ENCODE results near the gene GNA14.
"Not testable (repeated sequence)": the region's sequence is repeated elsewhere in the genome, so short reads cannot be mapped to it uniquely, and the experiment has no call there.

The GNA14 gene

DNA sequence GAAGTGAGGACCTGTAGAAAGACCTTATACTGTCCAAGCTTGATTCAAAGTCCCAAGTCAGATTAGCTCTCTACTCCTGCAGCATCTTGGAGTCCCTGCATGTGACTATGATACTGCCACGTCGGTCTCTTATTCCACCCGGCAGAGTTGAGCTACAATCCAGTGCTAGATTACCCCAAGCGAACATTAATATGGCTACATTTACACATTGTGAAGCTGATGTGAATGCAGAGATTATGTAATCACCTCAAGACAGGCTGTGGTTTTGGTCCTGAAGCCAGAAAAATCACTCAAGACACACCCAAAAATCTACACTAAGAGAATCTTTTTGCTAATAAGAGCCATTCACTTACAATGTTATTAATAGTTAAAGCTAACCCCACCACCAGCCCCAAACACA, 116.7 kb downstream of the GNA14 start:
- DNase-seq: no peak

DNA sequence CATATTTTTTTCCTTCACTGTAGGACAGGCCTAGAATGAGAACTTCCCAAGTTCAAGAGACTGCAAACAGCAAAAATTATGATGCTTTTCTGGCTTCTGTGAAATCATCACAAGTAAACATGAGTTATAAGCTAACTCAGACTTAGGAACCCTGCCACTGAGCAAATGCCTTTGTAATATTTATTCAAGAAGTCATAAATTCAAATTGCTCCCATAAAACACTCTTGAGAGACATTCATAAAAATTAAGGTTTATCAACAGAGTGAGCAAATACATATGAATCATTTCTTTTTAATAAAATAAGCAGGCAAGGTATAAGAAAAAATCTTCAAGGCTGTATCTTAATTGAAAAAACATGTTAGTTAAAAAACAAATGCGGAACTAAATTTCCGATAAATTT, 124.2 kb downstream of the GNA14 start:
- no peak for DNase-seq

DNA sequence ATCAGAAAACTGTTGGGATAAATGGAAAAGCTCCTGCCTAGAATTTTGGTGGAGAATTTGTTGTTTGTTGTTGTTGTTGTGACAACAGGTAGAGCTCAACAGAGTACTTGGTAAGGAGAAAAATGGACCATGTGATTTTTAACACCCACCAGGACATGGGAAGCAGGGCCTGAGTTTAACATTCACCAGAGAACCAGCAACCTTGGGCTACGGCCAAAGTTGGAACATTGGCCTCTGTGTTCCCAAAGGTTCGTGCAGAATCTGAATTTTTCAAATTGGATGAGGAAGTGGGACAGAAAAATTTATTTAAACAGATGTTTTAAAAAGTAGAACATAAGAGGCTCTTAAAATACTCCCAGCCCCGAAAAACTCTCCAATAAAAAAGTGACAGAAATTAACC, 127.0 kb downstream of the GNA14 start:
- no peak for DNase-seq

DNA sequence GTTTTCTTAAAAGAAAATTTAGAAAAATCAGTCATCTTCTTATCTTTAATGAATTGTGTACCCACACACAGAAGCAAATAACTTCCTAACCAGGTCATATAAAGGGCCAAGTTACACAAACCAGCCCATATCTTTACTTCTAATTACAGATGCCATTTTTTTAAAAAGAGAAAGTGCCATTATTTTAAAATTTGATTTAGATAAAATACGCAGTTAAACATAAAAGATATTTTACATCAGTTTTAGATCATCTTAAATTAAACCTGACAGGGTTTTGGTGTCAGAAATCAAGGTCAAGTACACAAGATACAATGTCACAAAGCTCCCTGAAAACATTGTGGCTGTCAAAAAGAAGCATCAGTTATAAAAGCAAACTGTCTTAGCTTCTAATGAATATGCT, 129.4 kb downstream of the GNA14 start:
- DNase-seq: no peak

DNA sequence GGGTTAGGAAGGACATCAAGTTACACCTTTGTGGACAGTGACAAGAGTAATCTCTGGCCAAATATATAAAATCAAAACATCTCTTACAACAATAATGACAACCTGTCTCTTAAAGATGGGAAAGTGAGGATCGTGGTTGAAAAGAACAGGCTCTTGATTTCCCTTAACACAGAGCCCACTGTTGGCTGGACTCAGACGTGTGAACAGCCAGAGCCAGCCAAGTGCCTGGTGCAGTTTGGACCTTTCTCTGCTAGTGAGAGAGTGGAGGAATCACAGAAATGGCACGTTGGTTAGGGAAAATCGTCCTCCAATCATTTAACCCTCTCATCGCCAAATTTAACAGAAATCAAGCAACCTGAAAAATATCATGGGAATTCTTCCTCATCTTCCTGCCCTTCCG, 131.3 kb downstream of the GNA14 start:
- no peak for DNase-seq

DNA sequence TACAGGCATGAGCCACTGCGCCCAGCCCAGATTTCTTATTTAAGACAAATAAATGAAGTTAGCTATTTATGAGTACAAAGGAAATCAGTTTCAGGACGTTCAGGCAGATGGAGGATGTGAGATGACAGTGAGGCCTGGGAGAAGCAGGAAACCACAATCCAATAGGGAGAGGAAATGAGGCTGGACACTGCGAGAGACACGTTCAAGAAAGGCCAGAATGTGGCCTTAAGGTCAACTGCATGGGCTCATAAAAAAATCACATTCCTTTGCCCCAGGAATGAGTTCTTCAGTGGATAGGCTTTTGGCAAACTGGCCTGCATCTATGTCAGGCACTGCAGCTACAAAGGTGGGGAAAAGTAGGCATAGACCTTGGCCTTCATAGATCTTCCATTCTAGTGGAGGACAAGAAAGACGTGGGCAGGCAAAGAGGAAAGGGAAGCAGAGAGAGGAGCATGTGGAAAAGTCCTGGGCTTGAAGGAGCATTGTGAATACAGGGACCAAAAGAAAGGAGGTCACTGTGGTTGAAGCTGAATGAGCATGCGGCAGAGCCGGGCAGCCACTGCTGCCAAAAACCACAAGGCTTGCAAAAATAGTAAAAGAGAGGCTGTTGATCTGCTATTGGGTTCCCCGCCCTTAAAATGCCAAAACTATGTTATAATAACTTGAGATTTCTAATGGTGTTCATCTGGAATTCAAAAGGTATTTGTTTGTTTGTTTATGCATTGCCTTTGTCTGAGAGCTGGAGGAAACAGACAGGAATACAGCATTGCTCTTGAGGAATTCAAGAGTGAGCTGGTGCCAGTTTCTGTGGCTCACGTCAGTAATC, 133.0 kb downstream of the GNA14 start:
- DNase-seq: no peak

DNA sequence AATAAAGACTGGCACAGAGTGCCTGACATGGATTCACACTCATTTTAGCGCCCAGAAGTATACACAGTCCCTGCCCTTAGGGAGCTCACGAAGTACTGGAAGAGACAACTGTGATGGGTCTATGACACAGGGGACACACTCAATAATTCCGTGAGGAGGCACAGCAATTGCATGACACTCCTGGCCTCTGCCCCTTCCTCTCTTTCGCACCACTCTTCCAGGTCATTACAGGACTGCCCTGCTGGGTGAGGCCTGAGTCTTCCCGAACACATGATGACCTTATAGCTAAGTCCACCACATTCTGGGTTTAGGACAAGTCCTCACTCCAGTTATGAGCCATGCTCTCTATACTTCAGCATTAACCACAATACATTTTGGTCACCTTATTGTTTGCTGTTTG, 134.7 kb downstream of the GNA14 start:
- no peak for DNase-seq

DNA sequence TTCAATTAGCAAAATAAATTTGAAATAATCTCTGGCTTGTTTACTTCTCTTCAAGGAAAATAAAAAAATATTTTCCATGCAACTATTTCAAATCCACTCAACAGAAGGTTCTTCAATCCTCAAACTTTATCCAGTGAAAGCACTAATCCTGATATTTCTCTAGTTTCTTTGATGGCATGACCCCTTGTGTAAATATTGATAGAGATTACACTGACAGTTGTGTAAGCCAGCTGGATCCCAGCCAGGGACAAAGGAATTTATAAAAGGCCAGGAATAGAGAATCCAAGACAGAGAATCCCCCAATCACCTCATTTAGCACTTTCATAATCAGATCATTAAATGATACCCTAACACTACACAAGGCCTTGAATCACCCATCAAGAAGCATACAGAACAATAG, 135.2 kb downstream of the GNA14 start:
- no peak for DNase-seq

DNA sequence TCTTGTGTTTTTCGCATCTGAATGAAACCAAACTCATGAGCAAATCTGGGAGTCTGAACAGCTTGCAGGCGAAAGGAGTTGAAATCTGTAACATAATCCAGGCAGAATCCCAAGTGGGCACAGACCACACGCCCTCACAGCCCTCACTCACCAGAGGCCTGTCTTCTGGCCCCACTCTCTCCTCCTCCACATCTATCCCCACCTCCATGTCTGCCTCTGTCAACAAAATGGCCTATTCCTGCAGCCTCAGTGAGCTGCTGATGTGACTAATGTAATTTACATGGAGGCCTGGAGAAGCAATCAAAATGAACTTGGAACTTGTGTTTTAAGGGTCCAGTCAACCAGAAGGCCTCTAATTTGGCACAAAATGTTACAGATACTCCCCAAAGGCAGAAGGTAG, 136.6 kb downstream of the GNA14 start:
- DNase-seq: no peak

DNA sequence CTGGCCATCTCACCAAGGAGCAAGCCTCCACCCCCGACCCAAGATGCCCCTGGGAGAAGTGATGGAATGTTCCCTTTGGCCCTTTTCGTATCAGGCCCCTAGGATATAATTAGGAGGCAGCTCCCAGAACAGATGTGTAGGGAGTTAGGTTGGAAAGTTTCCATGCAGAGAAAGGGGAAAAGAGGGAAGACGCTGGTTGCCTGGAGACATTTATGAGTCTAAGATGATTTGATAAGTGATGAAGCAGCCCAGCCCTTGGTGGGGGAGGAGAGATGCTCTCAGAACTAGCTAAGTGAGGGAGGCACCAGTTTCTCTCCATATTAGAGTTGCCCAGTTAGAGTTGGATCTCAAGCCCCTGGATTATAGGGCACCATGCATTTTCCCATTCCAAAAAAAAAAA, 137.5 kb downstream of the GNA14 start:
- no peak for DNase-seq

DNA sequence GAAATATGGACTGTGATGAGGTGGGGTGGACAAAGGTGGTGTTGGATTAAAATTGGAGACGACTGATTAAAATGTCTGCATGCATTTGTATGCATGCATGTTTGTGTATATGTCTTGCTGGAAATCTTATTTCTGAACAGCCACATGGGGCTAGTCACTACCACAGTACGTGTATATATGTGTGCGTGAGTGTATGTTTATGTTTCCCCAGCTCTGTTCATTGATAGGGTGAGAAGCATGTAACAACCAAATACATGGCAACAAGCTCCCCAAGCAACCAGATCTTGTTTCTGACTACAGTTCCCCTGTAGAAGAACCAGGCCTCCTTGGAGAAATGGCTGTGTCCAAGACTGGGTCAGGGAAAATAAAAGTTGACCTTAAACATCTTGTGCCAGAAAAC, 139.7 kb downstream of the GNA14 start:
- no peak for DNase-seq

DNA sequence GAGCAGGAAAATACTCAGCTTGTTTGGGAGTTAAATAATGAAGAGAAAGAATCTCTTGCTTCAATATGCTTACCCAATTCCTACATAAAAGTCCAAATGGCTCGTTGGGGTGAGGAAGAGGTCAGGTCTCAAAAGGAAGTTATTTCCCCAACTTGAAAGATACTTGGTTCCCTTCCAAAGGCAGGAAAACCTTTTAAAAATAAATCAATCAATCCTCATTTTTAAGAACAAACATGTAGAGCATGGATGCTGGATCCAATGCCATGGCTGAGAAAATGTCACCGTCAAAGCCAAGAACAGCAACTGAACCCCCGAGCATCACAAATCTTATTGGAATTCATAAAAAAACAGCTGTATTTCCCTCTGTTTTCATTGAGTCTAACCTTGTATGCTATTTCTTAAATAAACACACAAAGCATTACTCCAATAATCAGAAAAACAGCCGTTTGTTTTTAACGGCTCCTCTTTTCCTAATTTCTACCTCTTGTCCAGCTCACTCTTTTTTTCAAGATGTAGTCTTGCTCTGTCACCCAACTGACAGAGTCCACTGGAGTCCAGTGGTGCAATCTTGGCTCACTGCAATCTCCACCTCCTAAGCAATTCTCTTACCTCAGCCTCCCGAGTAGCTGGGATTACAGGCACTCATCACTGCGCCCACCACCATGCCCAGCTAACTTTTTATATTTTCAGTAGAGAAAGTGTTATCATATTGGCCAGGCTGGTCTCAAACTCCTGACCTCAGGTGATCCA, 140.7 kb downstream of the GNA14 start:
- DNase-seq: no peak

DNA sequence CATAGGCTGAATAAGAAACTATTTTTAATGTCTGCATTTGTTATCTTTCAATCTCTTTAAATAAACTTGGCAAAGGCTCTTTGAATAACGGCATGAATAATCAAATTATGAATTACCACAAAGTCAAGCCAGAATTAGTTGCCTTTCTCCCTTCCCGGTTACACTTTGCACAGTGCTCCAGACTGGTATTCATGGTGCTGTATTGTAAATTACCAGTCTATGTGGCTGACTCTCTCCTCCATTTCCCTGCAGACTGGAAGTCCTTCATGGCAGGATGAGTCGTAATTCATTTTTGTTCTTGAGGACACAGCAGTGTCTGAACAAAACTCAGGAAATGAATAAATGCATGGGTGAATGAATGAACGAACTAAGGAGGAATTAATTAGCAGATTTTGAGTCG, 142.9 kb downstream of the GNA14 start:
- DNase-seq: no peak

DNA sequence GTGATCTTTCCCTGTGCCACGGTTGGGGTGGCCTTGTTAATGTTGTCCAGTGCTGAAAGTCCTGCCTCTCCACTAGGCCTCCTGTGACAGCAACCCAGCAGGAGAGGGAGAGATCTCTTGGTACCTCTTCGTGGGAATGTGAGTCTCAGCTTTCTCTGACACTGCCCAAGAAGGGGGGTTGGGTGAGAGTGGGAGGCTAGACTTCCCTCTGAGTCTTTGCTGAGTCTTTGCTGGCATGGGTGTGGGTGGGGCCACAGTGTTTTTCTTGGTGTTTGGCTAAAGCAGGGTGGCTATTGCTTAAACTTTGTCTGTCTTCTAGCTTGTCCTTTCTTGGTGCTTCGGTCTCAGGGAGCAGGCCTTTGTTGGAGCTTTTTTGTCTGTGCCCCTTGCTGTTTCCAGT, 145.6 kb downstream of the GNA14 start:
- DNase-seq: no peak

DNA sequence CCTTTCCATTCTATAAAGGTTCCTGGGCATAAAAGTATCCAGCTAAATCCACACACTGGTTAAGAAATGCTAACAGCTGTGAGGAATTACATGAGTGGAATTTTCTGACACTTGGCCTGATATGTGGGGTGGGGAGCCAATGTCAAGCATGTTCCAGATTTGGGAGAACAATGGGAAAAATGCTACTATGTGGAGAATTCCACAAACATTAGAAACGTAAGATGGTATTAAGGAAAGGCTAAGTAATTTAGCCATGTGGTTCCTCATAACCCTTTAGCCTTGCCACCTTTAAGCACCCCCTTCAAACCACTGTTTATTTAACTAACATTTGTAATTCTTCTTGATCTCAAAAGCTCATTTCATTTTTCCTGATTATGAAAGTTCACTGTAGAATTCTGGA, 149.2 kb downstream of the GNA14 start:
- no peak for DNase-seq

DNA sequence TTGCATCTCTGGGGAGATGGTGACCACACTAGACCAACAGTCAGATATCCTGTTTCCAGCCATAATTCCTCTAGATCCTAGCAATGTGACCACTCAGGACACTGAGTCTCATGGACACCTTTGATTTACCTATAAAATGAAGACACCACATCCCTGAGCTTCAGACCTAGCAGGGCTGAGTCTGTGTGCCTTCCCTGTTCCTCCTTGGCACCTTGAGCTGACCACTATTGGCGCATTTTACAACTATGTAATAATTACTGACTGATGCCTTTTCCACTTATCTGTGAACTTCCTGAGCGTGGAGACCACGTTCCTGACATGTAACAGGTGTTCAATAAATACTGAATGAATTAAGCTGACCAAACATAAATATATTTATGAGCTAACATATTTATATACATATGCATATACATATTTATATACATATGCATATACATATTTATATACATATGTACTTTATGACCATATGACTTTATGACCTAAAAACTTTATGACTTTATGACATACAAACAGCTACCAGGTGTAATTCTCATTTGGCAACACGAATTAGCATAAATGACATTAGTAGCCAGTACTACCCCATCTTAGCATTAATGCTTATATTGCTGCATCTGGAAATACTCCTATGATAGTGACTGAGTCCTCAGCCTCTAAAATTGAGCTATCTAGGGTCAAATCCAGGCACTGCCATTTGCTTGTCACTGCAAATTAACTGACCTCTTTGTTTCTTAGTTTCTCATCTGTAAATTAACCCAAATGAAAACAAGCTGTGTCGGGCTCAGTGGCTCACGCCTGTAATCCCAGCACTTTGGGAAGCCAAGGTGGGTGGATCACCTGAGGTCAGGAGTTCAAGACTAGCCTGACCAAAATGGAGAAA, 150.6 kb downstream of the GNA14 start:
- DNase-seq: no peak

DNA sequence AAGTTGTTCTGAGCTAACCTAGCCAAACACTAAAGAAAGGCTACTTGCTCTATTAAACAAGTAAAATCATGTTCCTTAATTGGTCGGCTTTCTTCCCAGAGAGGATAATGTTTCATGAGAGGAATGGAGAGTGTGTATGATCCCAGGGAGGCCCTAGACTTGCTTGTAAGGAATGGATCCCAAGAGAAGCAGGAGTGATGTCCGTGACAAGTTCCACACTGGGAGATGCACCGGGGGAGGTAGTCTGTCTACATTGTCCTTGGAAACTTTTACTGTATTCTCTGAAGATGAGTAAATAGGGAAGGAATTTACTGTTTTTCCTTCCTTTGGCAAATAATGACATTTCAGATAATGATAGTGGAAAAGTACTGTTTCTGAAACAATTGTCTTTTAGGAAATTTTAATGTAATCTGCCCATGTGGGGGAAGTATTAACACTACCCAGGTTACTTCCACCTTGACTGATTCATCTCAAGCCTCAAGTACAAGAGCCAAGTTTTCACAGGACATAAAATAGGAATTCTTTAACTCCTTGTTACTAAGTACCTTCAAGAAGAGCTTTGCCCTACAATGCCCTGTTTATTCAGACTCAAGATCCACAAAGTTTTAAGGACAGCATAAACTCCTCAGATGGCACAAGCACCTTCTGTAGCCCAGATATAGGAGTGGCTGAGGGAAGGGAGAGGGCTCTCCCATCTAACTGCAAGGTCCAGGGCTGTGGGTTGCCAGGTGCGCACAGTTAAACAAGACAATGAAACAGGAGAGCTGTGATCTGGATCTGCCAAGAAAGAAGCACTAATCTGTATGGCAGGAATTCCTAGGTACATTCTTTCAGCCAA, 152.1 kb downstream of the GNA14 start:
- no peak for DNase-seq

DNA sequence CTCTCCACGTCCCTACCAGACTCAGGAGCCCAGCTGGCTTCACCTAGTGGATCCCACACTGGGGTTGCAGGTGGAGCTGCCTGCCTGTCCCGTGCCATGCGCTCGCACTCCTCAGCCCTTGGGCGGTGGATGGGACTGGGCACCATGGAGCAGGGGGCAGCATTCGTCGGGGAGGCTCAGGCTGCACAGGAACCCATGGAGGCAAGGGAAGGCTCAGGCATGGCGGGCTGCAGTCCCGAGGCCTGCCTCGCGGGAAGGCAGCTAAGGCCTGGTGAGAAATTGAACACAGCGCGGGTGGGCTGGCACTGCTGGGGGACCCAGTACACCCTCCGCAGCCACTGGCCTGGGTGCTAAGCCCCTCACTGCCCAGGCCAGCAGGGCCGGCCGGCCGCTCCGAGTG, 157.8 kb downstream of the GNA14 start:
- not testable (repeated sequence) for DNase-seq

DNA sequence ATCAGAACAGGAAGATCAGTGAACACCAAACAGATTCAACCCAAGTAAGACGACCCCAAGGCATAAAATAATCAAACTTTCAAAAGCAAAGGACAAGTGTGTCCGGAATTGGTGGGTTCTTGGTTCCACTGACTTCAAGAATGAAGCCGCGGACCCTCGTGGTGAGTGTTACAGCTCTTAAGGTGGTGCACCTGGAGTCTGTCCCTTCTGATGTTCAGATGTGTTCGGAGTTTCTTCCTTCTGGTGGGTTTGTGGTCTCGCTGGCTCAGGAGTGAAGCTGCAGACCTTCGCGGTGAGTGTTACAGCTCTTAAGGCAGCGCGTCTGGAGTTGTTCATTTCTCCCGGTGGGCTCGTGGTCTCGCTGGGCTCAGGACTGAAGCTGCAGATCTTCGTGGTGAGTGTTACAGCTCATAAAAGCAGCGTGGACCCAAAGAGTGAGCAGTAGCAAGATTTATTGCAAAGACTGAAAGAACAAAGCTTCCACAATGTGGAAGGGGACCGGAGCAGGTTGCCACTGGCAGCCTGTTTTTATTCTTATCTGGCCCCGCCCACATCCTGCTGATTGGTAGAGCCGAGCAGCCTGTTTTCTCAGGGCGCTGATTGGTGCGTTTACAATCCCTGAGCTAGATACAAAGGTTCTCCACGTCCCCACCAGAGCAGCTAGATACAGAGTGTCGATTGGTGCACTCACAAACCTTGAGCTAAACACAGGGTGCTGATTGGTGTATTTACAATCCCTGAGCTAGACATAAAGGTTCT, 158.5 kb downstream of the GNA14 start:
- not testable (repeated sequence) for DNase-seq

DNA sequence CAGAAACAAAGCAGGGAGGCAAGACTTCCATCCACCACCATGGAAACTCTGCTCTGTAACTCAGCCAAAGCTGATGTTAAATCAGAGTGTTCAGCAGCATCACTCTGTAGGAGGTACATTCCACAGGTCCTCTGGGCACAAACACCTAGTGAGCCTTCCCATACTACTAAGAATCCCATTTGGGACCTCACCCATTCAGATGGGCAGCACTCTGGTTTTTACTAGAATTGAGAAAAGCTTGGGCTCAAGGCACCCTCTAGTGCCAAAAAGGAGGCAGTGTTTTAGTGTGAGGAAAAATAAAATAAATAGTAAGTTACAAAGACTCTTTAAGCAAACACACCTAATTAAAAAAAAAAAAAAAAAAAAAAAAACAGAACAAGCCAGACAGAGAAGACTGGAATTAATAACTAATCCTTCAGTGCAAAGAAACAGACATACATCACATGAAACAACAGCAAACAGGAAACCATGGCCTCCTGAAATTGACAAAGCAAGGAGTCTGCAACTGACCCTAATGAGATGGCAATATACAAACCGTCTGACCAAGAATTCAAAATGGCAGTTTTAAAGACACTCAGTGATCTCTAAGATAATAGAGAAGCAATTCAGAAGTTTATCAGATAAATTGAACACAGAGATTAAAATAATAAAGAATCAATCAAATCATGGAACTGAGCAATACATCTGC, 159.5 kb downstream of the GNA14 start:
- no peak for DNase-seq

DNA sequence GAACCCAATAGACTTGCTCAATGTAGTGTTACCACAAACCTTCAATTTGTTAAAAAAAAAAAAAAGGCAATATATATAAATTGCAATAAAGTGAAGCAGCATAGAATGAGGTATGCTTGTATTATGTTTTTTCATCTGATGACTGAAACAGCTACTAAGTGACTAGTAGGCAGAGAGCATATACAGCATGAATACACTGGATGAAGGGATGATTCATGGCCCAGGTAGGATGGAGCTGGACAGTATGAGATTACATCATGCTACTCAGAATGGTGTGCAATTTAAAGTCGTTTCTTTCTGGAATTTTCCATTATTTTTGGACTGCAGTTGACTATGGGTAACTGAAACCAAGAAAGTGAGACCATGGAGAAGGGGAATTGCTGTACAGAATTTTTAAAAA, 161.2 kb downstream of the GNA14 start:
- no peak for DNase-seq
